K562 (cell line): ENCODE results near the gene DACT3.

Experiments used
- EGR1 ChIP-seq: fragments of 450-650 bp; conservative IDR thresholded peaks from 2 replicates; pipeline ENCODE4 v1.6.1; 2017; ENCODE audit warnings: mild to moderate bottlenecking
- EZH2 ChIP-seq: IDR thresholded peaks from 2 replicates; pipeline ENCODE4 v1.6.1; 2012; ENCODE audit warnings: low read depth, mild to moderate bottlenecking, inconsistent platforms, low read length, borderline replicate concordance
- FOXJ2 ChIP-seq: fragments of 200-800 bp; sonication (Bioruptor generic); IDR thresholded peaks from 2 replicates; pipeline ENCODE4 v1.6.1; 2016; ENCODE audit warnings: missing genetic modification characterization, missing compliant biosample characterization
- HMG20B ChIP-seq: fragments of 250-450 bp; sonication (Bioruptor Pico); IDR thresholded peaks from 2 replicates; pipeline ENCODE4 v1.5.0; 2021; ENCODE audit warnings: mild to moderate bottlenecking
- TEAD4 ChIP-seq, 2 experiments: sonication (generic) in 1 of 2; formaldehyde crosslinking in 1 of 2; IDR thresholded peaks; 2 replicates each; pipeline versions ENCODE4 v1.6.1 to v1.8.0; 2012 to 2022; ENCODE audit warnings: borderline replicate concordance in 1 of 2, inconsistent platforms in 1 of 2, low read length in 1 of 2, mild to moderate bottlenecking in 1 of 2, missing genetic modification reagents in 1 of 2
- ZFP1 ChIP-seq: fragments of 450-650 bp; formaldehyde crosslinking; IDR thresholded peaks from 2 replicates; pipeline ENCODE4 v1.4.0; 2020; ENCODE audit warnings: mild to moderate bottlenecking, mixed read lengths
- ZKSCAN1 ChIP-seq: fragments of 150-350 bp; IDR thresholded peaks from 2 replicates; pipeline ENCODE4 v1.6.1; 2016; ENCODE audit warnings: low read depth, low read length
- ZNF354B ChIP-seq: fragments of 250-450 bp; sonication (Bioruptor Pico); IDR thresholded peaks from 2 replicates; pipeline ENCODE4 v1.4.0; 2020
- TF ChIP-seq, protein P1 (sequence below): IDR thresholded peaks from 2 replicates; pipeline ENCODE4 v1.6.1; 2016; ENCODE audit warnings: missing genetic modification characterization, missing compliant biosample characterization
- TF ChIP-seq, protein P2 (sequence below), 3 experiments: IDR thresholded peaks in 2 of 3; conservative IDR thresholded peaks in 1 of 3; 2 replicates each; pipeline ENCODE4 v1.5.1; 2011 to 2012; ENCODE audit warnings: low read length in 3 of 3, mild to moderate bottlenecking in 3 of 3, control low read depth in 2 of 3, improper control_type of control experiment in 1 of 3, inconsistent platforms in 1 of 3, low read depth in 1 of 3, mixed read lengths in 1 of 3, moderate library complexity in 1 of 3; ENCODE audit not compliant: insufficient read depth in 2 of 3
- TF ChIP-seq, protein P3 (sequence below): sonication (generic); formaldehyde crosslinking; IDR thresholded peaks from 2 replicates; pipeline ENCODE4 v1.8.0; 2022; ENCODE audit warnings: mild to moderate bottlenecking, missing genetic modification reagents
- TF ChIP-seq, protein P4 (sequence below): sonication (generic); formaldehyde crosslinking; IDR thresholded peaks from 2 replicates; pipeline ENCODE4 v1.5.0; 2020; ENCODE audit warnings: missing genetic modification reagents

DNA sequence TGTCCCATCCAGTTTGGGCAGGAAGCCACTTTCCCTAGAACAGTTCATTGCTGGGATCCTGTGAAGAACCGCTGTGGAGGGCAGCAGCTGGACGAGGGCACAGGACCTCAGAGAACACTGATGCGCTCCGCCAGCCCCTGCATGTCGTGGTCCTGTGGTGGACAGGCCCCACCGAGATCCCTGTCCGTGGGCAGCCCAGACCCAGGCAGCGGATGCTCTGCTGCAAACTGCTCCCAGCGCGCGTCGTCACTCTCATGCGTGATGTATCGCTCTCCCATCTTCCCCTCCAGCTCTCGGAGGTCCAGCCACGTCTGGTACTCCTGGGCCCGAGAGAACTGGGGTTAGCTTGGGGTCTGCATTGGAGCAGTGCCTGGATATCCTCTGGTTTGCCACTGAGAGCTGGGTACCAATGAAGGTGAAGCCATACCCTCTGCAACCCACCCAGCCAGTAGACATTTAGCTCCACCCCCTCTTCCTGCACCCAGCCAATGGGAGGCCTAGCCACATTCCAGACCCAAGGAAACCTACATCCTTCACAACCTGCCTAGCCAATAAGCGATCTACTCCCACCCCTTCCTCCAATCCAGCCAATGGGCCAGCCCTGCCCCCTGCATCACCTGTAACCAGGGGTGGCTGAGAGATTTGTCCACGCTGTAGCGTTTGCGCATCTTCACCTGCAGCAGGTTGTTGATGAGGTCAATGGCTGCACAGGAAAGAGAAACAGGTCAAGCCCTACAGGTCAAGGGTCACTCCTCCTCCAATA, 13.6 kb upstream of the DACT3 start:
- TF ChIP-seq, protein P1, sequence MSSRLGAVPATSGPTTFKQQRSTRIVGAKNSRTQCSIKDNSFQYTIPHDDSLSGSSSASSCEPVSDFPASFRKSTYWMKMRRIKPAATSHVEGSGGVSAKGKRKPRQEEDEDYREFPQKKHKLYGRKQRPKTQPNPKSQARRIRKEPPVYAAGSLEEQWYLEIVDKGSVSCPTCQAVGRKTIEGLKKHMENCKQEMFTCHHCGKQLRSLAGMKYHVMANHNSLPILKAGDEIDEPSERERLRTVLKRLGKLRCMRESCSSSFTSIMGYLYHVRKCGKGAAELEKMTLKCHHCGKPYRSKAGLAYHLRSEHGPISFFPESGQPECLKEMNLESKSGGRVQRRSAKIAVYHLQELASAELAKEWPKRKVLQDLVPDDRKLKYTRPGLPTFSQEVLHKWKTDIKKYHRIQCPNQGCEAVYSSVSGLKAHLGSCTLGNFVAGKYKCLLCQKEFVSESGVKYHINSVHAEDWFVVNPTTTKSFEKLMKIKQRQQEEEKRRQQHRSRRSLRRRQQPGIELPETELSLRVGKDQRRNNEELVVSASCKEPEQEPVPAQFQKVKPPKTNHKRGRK (tag) = no peak
- TF ChIP-seq ZKSCAN1 = no peak
- TF ChIP-seq ZNF354B = no peak
- no peak for TF ChIP-seq EZH2
- TF ChIP-seq HMG20B (CRISPR knock-in tag) = no peak
- TF ChIP-seq FOXJ2 (tag) = no peak
- TF ChIP-seq, protein P2, sequence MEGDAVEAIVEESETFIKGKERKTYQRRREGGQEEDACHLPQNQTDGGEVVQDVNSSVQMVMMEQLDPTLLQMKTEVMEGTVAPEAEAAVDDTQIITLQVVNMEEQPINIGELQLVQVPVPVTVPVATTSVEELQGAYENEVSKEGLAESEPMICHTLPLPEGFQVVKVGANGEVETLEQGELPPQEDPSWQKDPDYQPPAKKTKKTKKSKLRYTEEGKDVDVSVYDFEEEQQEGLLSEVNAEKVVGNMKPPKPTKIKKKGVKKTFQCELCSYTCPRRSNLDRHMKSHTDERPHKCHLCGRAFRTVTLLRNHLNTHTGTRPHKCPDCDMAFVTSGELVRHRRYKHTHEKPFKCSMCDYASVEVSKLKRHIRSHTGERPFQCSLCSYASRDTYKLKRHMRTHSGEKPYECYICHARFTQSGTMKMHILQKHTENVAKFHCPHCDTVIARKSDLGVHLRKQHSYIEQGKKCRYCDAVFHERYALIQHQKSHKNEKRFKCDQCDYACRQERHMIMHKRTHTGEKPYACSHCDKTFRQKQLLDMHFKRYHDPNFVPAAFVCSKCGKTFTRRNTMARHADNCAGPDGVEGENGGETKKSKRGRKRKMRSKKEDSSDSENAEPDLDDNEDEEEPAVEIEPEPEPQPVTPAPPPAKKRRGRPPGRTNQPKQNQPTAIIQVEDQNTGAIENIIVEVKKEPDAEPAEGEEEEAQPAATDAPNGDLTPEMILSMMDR (IDR thresholded peaks at IDR 0.05 in 2 of 3, conservative IDR thresholded peaks at IDR 0.05 in 1 of 3; ENCODE audit: insufficient read depth in 2 of 3, low read depth in 1 of 3, low read length in 3 of 3) = no peak
- no peak for TF ChIP-seq TEAD4 (IDR thresholded peaks at IDR 0.05; ENCODE audit: low read length)
- TF ChIP-seq TEAD4 (CRISPR knock-in tag; IDR thresholded peaks at IDR 0.05; ENCODE audit: borderline replicate concordance) = no peak
- TF ChIP-seq, protein P3, sequence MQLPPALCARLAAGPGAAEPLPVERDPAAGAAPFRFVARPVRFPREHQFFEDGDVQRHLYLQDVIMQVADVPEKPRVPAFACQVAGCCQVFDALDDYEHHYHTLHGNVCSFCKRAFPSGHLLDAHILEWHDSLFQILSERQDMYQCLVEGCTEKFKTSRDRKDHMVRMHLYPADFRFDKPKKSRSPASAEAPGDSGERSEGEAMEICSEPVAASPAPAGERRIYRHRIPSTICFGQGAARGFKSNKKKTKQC = no peak
- TF ChIP-seq, protein P4, sequence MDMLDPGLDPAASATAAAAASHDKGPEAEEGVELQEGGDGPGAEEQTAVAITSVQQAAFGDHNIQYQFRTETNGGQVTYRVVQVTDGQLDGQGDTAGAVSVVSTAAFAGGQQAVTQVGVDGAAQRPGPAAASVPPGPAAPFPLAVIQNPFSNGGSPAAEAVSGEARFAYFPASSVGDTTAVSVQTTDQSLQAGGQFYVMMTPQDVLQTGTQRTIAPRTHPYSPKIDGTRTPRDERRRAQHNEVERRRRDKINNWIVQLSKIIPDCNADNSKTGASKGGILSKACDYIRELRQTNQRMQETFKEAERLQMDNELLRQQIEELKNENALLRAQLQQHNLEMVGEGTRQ (CRISPR knock-in tag) = no peak
- TF ChIP-seq EGR1 = no peak
- TF ChIP-seq ZFP1 (CRISPR knock-in tag) = no peak
